Astrocyte (in vitro differentiated cells and primary cell): Measurements from ENCODE around the gene LRSAM1. TPM values are rescaled to one million over a fixed set of nuclear protein-coding genes. Genes with fewer than 3 reads are reported as not detected.

ENCODE experiments used
- DNase-seq: peaks from one replicate; pipeline ENCODE4 v3.0.0-alpha.2; 2010; ENCODE audit warnings: low read depth
- FAIRE-seq: peaks from 2 replicates; lab custom pipeline; 2011; peaks lifted over from hg19 to GRCh38; lab: Jason Lieb, UNC
- H2AFZ ChIP-seq: 2 replicates; pipeline ENCODE4 v1.6.0; 2012; ENCODE audit warnings: low read depth, low read length, inconsistent platforms
- H3K27ac ChIP-seq: 2 replicates; pipeline ENCODE4 v1.5.1; 2011; ENCODE audit warnings: low read depth, low read length, inconsistent platforms
- H3K27me3 ChIP-seq: 2 replicates; pipeline ENCODE4 v1.6.0; 2011; ENCODE audit warnings: low read length, inconsistent platforms; ENCODE audit not compliant: insufficient read depth
- H3K36me3 ChIP-seq: 2 replicates; pipeline ENCODE4 v1.5.1; 2011; ENCODE audit warnings: low read length, inconsistent platforms; ENCODE audit not compliant: insufficient read depth
- H3K4me1 ChIP-seq: 2 replicates; pipeline ENCODE4 v1.5.1; 2011; ENCODE audit warnings: low read length, inconsistent platforms; ENCODE audit not compliant: insufficient read depth
- H3K4me2 ChIP-seq: 2 replicates; pipeline ENCODE4 v1.6.0; 2012; ENCODE audit warnings: low read length, inconsistent platforms
- H3K4me3 ChIP-seq: 2 replicates; pipeline ENCODE4 v1.5.1; 2011; ENCODE audit warnings: low read depth, mild to moderate bottlenecking, low read length, inconsistent platforms; ENCODE audit not compliant: insufficient read depth
- H3K79me2 ChIP-seq: 2 replicates; pipeline ENCODE4 v1.6.0; 2012; ENCODE audit warnings: mild to moderate bottlenecking, low read length, inconsistent platforms; ENCODE audit not compliant: insufficient read depth
- H3K9ac ChIP-seq: 2 replicates; pipeline ENCODE4 v1.6.0; 2012; ENCODE audit warnings: mild to moderate bottlenecking, low read length, inconsistent platforms
- H3K9me3 ChIP-seq: 2 replicates; pipeline ENCODE4 v1.5.1; 2012; ENCODE audit warnings: low read depth, mild to moderate bottlenecking, low read length, inconsistent platforms; ENCODE audit not compliant: insufficient read depth
- H4K20me1 ChIP-seq: 2 replicates; pipeline ENCODE4 v1.6.0; 2012; ENCODE audit warnings: low read length, inconsistent platforms; ENCODE audit not compliant: insufficient read depth
- H3K27ac Mint-ChIP-seq: one replicate; pipeline ENCODE4 v1.8.0; 2021; ENCODE audit warnings: mild to moderate bottlenecking, mixed read lengths; ENCODE audit not compliant: unreplicated experiment
- H3K27me3 Mint-ChIP-seq: one replicate; pipeline ENCODE4 v1.8.0; 2021; ENCODE audit warnings: low read depth, mixed read lengths; ENCODE audit not compliant: unreplicated experiment
- H3K36me3 Mint-ChIP-seq: one replicate; pipeline ENCODE4 v1.8.0; 2021; ENCODE audit warnings: low read depth, mixed read lengths; ENCODE audit not compliant: unreplicated experiment
- H3K4me1 Mint-ChIP-seq: one replicate; pipeline ENCODE4 v1.8.0; 2021; ENCODE audit warnings: low read depth, mixed read lengths; ENCODE audit not compliant: unreplicated experiment
- H3K4me3 Mint-ChIP-seq: one replicate; pipeline ENCODE4 v1.8.0; 2021; ENCODE audit warnings: mild to moderate bottlenecking, moderate library complexity, mixed read lengths; ENCODE audit not compliant: unreplicated experiment
- H3K9me3 Mint-ChIP-seq: one replicate; pipeline ENCODE4 v1.8.0; 2021; ENCODE audit warnings: mild to moderate bottlenecking, mixed read lengths; ENCODE audit not compliant: unreplicated experiment
- CTCF ChIP-seq: IDR thresholded peaks from 2 replicates; pipeline ENCODE4 v1.5.1; 2011; ENCODE audit warnings: low read depth, mild to moderate bottlenecking, inconsistent platforms, low read length, moderate library complexity; ENCODE audit not compliant: insufficient read depth
- EZH2 ChIP-seq: IDR thresholded peaks from 2 replicates; pipeline ENCODE4 v1.6.1; 2012; ENCODE audit warnings: mild to moderate bottlenecking, low read length, inconsistent platforms; ENCODE audit not compliant: insufficient read depth
- total RNA-seq: library from RNA; stranded (reverse); gene quantifications from 2 replicates; pipeline ENCODE4 v1.2.1, GENCODE V29; 2021

The LRSAM1 gene
- total RNA-seq, 1 donor from 2014 or later: 18.7 TPM

GRCh38 chr9:127550282-127550681, 99.0 kb downstream of the LRSAM1 start:
- peaks cover 41% of the 10 kb centered on the region for H3K4me1 Mint-ChIP-seq

DNA sequence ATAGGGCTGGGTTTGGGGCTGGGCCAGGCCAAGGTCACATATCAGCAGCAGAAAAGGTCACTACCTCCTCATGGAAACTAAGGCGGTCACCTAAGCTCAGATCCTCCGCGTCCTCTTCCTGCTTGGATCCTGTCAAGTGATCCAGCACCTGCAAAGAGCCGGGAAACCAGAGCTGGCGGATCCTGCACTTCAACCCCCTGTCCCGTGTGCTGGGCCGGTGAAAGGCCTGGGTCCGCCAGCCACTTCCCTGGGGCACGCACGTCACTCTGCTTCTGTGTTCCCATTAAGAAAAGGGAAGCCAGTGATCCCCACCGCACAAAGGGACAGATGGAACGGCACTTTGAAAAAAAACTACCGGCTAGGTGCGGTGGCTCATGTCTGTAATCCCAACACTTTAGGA, 99.4 kb downstream of the LRSAM1 start:
- Histone ChIP-seq H3K9ac (no peak overlapping the region), H3K79me2 (peaks cover 97% of the 10 kb centered on the region), H3K4me2 (no peak overlapping the region), H2AFZ (no peak overlapping the region), H3K9me3 (no peaks in the 10 kb centered on the region), H3K4me1 (peaks cover 34% of the 10 kb centered on the region), H3K36me3 (peaks cover 12% of the 10 kb centered on the region), H3K27ac (no peak overlapping the region), H4K20me1 (peaks cover 86% of the 10 kb centered on the region), H3K4me3 (no peak overlapping the region), H3K27me3 (no peaks in the 10 kb centered on the region)
- H3K36me3 Mint-ChIP-seq: peaks cover 22% of the 10 kb centered on the region
- TF ChIP-seq EZH2 (no peak), CTCF (no peak)
- no peaks in the 10 kb centered on the region for H3K27me3 Mint-ChIP-seq
- DNase-seq (no peak), FAIRE-seq (no peak)
- no peaks in the 10 kb centered on the region for H3K9me3 Mint-ChIP-seq
- H3K4me1 Mint-ChIP-seq: peaks cover 41% of the 10 kb centered on the region
- H3K4me3 Mint-ChIP-seq: no peak overlapping the region
- H3K27ac Mint-ChIP-seq: no peak overlapping the region

More at GRCh38 chr9:127550282-127550681, 99.0 kb downstream of the LRSAM1 start:
- H3K4me1 ChIP-seq: peaks cover 34% of the 10 kb centered on the region
- H2AFZ ChIP-seq: no peak overlapping the region
- DNase-seq (no peak), FAIRE-seq (no peak)
- Mint-ChIP-seq H3K4me3 (no peak overlapping the region), H3K27ac (no peak overlapping the region), H3K9me3 (no peaks in the 10 kb centered on the region), H3K36me3 (peaks cover 22% of the 10 kb centered on the region), H3K27me3 (no peaks in the 10 kb centered on the region)
- H3K36me3 ChIP-seq: peaks cover 12% of the 10 kb centered on the region
- TF ChIP-seq CTCF: no peak
- no peak for TF ChIP-seq EZH2
- no peak overlapping the region for H3K4me3 ChIP-seq
- H3K27ac ChIP-seq: no peak overlapping the region
- no peak overlapping the region for H3K9ac ChIP-seq
- no peaks in the 10 kb centered on the region for H3K9me3 ChIP-seq
- H3K4me2 ChIP-seq: no peak overlapping the region
- H3K79me2 ChIP-seq: peaks cover 97% of the 10 kb centered on the region
- peaks cover 87% of the 10 kb centered on the region for H4K20me1 ChIP-seq
- H3K27me3 ChIP-seq: no peaks in the 10 kb centered on the region

Other genes with a start within 250 kb of the LRSAM1 start
- gene GARNL3, start 186.7 kb upstream of the LRSAM1 start, total RNA-seq: 4.5 and 5.4 TPM in 2 replicates
- 16.5 and 18.8 TPM in 2 replicates for gene SLC2A8, start 54.3 kb upstream of the LRSAM1 start, total RNA-seq
- 10.5 and 11.5 TPM in 2 replicates for gene ZNF79, start 27.1 kb upstream of the LRSAM1 start, total RNA-seq
- gene RPL12, start 104 bp upstream of the LRSAM1 start, total RNA-seq: 1,037 and 1,189 TPM in 2 replicates
- 39.6 and 45.4 TPM in 2 replicates for gene STXBP1, start 160.8 kb downstream of the LRSAM1 start, total RNA-seq